ENCODE measurements around the gene NPSR1.
"Not testable (repeated sequence)": the region's sequence is repeated elsewhere in the genome, so short reads cannot be mapped to it uniquely, and the experiment has no call there.

The NPSR1 gene

GRCh38 chr7:34772296-34772938 is 114.4 kb downstream of the NPSR1 start:
- Histone ChIP-seq H3K36me3 (no peaks in the 10 kb centered on the region), H3K9me3 (peaks cover 11% of the 10 kb centered on the region), H3K9ac (no peak overlapping the region), H3K4me2 (no peak overlapping the region), H3K27ac (no peak overlapping the region), H3K4me1 (no peaks in the 10 kb centered on the region), H4K20me1 (no peaks in the 10 kb centered on the region), H3K27me3 (no peaks in the 10 kb centered on the region), H3K4me3 (no peak overlapping the region)
- no peak for TF ChIP-seq Cebpa-rat (IDR thresholded peaks at IDR 0.05)

- no peaks in the 10 kb centered on the region for H4K20me1 ChIP-seq
- peaks cover 16% of the 10 kb centered on the region for H3K9me3 ChIP-seq
- no peaks in the 10 kb centered on the region for H3K27me3 ChIP-seq
- no peak overlapping the region for H3K4me3 ChIP-seq
- H3K36me3 ChIP-seq, result no peaks in the 10 kb centered on the region
- no peak overlapping the region for H3K4me2 ChIP-seq
- no peak for TF ChIP-seq Cebpa-rat (IDR thresholded peaks at IDR 0.05)
- no peak overlapping the region for H3K9ac ChIP-seq
- H3K27ac ChIP-seq, result no peak overlapping the region
- H3K4me1 ChIP-seq, result no peaks in the 10 kb centered on the region
Observed at GRCh38 chr7:34776748-34777358, 118.8 kb downstream of the NPSR1 start.

DNA sequence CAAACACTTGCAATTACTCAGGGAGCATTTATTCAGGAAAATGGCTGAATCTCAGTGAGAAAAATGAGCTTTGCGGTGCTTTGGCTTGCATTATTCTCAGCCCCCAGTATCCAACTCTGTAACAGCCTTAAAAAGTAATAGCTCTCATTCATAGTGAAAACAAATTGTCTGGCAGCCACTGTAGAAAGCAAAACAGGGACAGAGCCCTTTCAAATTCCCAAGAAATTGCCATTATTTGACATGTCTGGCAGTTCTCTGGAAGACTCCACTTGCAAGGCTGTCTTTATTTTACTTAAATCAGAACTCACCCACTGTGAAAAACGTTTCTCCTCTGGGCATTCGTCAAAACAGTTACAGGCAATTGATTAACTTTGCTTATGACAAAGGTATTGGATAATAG is 122.5 kb downstream of the NPSR1 start:
- Histone ChIP-seq H4K20me1 (no peaks in the 10 kb centered on the region), H3K4me3 (no peak overlapping the region), H3K4me1 (no peaks in the 10 kb centered on the region), H3K4me2 (no peak overlapping the region), H3K9me3 (peaks cover 36% of the 10 kb centered on the region), H3K27me3 (no peaks in the 10 kb centered on the region), H3K36me3 (no peaks in the 10 kb centered on the region), H3K27ac (no peak overlapping the region), H3K9ac (no peak overlapping the region)
- no peak for TF ChIP-seq Cebpa-rat (IDR thresholded peaks at IDR 0.05)

DNA sequence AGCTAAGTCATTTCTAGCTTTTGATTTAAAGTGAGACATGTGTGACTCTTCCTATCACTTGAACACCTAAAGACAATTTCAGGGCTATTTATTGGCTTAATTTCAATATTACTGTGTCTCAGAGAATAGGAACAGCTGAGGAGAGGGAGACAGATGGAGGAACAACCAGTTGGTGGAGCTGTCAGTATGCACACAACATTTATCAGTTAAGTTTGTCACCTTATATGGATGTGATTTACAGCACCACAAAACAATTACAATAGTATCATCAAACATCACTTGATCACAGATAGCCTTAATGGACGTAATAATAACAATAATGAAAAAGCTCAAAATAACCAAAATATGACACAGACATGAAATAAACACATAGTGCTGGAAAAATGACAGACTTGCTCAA is 129.6 kb downstream of the NPSR1 start:
- no peaks in the 10 kb centered on the region for H4K20me1 ChIP-seq
- H3K36me3 ChIP-seq, result no peaks in the 10 kb centered on the region
- TF ChIP-seq Cebpa-rat (IDR thresholded peaks at IDR 0.05), result no peak
- no peaks in the 10 kb centered on the region for H3K4me1 ChIP-seq
- H3K27ac ChIP-seq, result no peak overlapping the region
- H3K9me3 ChIP-seq, result peaks cover 12% of the 10 kb centered on the region
- H3K9ac ChIP-seq, result no peak overlapping the region
- H3K27me3 ChIP-seq, result no peaks in the 10 kb centered on the region
- no peak overlapping the region for H3K4me3 ChIP-seq
- no peak overlapping the region for H3K4me2 ChIP-seq

- Histone ChIP-seq H3K9ac (no peak overlapping the region), H3K4me1 (no peaks in the 10 kb centered on the region), H3K4me3 (no peak overlapping the region), H3K9me3 (peaks cover 6% of the 10 kb centered on the region; the same call in 1 of the 2 replicates), H3K27ac (no peak overlapping the region), H3K36me3 (no peaks in the 10 kb centered on the region), H3K4me2 (no peak overlapping the region), H3K27me3 (no peaks in the 10 kb centered on the region), H4K20me1 (no peaks in the 10 kb centered on the region)
- TF ChIP-seq Cebpa-rat (IDR thresholded peaks at IDR 0.05), result no peak
Observed at GRCh38 chr7:34806831-34807230, 148.8 kb downstream of the NPSR1 start.

DNA sequence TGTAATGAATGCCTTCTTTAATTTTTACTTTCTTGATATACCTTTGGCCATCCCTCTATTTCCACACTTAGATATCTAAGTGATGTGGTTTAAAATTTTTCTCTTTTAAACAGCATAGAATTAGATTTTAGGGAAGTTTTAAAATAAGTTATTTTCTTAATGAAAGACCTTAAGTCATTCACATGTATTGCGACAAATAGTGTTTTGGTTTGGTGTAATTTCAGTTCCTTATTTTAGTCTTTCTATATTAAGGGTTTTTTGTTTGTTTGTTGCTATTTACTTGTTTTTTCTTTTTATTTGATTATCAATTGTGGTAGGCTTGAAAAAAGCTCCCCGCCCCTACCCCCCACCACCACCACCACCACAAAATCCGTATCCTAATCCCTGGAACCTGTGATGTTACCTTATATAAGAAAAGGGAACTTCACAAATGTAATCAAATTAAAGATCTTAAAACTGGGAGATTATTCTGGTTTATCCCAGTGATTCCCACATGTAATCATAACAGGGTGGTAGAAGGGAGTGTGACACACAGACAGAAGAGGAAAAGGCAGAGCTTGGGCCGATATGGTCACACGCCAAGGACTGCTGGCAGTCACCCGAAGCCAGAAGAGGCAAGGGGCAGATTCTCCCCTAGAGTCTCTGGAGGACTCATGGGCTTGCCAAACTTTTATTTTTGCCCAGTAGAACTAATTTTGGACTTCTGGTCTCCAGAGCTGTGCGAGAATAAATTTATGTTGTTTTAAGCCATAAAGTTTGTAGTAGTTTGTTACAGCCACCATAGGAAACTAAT is 149.7 kb downstream of the NPSR1 start:
- Histone ChIP-seq H3K4me2 (no peak overlapping the region), H3K9ac (no peak overlapping the region), H3K27me3 (no peaks in the 10 kb centered on the region), H4K20me1 (no peaks in the 10 kb centered on the region), H3K9me3 (peaks cover 6% of the 10 kb centered on the region; the same call in 1 of the 2 replicates), H3K27ac (no peak overlapping the region), H3K4me3 (no peak overlapping the region), H3K36me3 (no peaks in the 10 kb centered on the region), H3K4me1 (no peaks in the 10 kb centered on the region)
- no peak for TF ChIP-seq Cebpa-rat (IDR thresholded peaks at IDR 0.05)

GRCh38 chr7:34814203-34814842 is 156.3 kb downstream of the NPSR1 start:
- H3K4me2 ChIP-seq, H3K9ac ChIP-seq: not testable (repeated sequence)

DNA sequence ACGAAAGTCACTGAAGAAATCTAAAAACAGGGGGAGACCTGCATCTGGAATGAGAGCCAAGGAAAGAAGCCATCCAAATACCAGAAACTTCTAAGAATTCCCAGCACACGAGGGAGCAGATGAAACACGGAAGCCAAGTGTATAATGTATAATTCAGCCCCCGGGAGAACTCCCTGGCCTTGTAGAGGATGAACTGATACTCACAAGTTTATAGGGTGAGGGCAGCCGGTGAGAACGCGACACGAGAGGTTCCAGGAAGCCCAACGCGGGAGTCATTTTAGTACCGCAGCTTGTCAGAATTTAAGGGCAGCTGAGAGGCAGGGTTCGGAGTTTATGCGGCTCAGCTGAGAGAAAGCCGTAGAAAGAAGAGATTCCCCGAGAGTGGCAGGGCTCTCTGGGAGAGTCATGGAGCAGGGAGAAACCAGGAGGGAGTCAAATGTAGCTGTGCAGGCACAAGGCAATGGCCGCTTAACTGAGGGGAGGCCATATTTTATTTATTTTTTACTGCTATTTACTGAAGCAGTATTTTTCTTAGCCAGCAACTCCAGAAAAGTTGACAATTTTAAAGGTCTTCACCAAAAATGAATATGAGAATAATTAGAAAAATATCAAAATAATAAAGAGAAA is 164.0 kb downstream of the NPSR1 start:
- Histone ChIP-seq H3K4me1 (0 out of 2 replicates have a peak, but pooled peaks cover 6% of the 10 kb centered on the region), H3K27ac (no peak overlapping the region), H3K36me3 (no peaks in the 10 kb centered on the region), H3K27me3 (no peaks in the 10 kb centered on the region), H3K4me2 (no peak overlapping the region), H3K4me3 (no peak overlapping the region), H4K20me1 (no peaks in the 10 kb centered on the region), H3K9ac (no peak overlapping the region), H3K9me3 (no peaks in the 10 kb centered on the region)
- TF ChIP-seq Cebpa-rat (IDR thresholded peaks at IDR 0.05), result no peak

More at GRCh38 chr7:34814203-34814842, 156.3 kb downstream of the NPSR1 start:
- not testable (repeated sequence) for H3K27me3 ChIP-seq, H3K4me3 ChIP-seq, H3K27ac ChIP-seq, H3K9me3 ChIP-seq, H3K36me3 ChIP-seq, H4K20me1 ChIP-seq, H3K4me1 ChIP-seq

GRCh38 chr7:34823650-34824258 is 165.7 kb downstream of the NPSR1 start:
- Histone ChIP-seq H3K36me3 (no peaks in the 10 kb centered on the region), H3K4me2 (no peak overlapping the region), H3K4me3 (no peak overlapping the region), H4K20me1 (no peaks in the 10 kb centered on the region), H3K9ac (no peak overlapping the region), H3K27ac (no peak overlapping the region), H3K9me3 (no peaks in the 10 kb centered on the region), H3K4me1 (0 out of 2 replicates have a peak, but pooled peaks cover 6% of the 10 kb centered on the region), H3K27me3 (no peaks in the 10 kb centered on the region)
- no peak for TF ChIP-seq Cebpa-rat (IDR thresholded peaks at IDR 0.05)
